ENCODE results near the gene SORCS3. TPM values are rescaled to one million over a fixed set of nuclear protein-coding genes. Genes with fewer than 3 reads are reported as not detected.

Gene SORCS3
- polyA plus RNA-seq, 1 donor from 2014 or later = 9.8 TPM

DNA sequence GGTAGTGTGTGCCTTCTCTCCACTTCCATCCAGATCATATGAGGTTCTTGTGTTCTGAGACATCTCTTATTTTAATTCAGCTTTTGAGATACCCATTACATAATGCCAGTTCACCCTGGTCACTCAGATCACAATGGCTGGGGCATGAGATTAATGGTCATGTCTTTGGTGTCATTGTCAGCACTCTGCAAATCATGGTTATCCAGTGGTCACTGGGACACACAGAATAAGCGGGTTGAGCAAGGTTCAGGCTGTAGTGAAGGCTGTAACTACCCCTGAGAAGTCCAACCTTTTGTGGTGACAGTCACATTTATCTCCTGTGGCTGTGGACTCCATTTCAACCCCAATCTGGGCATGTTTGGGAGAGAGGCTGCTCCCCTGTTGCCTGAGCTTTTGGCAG lies 35.8 kb downstream of the SORCS3 start:
- Histone ChIP-seq H3K27me3 (ENCODE audit: insufficient read depth, low read depth, low read length) (peaks cover 6% of the 10 kb centered on the region), H3K4me2 (ENCODE audit: low read length) (no peak overlapping the region), H3K27ac (ENCODE audit: low read length) (no peak overlapping the region), H3K4me3 (ENCODE audit: low read length) (no peak overlapping the region), H3K9me2 (ENCODE audit: insufficient read depth, low read length) (no peaks in the 10 kb centered on the region), H4K20me1 (ENCODE audit: insufficient read depth) (no peaks in the 10 kb centered on the region), H3K9me3 (ENCODE audit: low read length) (no peaks in the 10 kb centered on the region), H2AFZ (ENCODE audit: low read depth, low read length) (no peak overlapping the region), H3K79me2 (replicated peaks; ENCODE audit: insufficient read depth, low read length) (no peaks in the 10 kb centered on the region), H3K36me3 (ENCODE audit: insufficient read depth, low read length) (no peaks in the 10 kb centered on the region), H3F3A (ENCODE audit: insufficient read depth, low read length, poor library complexity, severe bottlenecking) (no peaks in the 10 kb centered on the region), H3K9ac (ENCODE audit: low read length) (no peak overlapping the region)
- no peak for TF ChIP-seq POLR2AphosphoS5 (IDR thresholded peaks at IDR 0.05)
- TF ChIP-seq, protein P1, sequence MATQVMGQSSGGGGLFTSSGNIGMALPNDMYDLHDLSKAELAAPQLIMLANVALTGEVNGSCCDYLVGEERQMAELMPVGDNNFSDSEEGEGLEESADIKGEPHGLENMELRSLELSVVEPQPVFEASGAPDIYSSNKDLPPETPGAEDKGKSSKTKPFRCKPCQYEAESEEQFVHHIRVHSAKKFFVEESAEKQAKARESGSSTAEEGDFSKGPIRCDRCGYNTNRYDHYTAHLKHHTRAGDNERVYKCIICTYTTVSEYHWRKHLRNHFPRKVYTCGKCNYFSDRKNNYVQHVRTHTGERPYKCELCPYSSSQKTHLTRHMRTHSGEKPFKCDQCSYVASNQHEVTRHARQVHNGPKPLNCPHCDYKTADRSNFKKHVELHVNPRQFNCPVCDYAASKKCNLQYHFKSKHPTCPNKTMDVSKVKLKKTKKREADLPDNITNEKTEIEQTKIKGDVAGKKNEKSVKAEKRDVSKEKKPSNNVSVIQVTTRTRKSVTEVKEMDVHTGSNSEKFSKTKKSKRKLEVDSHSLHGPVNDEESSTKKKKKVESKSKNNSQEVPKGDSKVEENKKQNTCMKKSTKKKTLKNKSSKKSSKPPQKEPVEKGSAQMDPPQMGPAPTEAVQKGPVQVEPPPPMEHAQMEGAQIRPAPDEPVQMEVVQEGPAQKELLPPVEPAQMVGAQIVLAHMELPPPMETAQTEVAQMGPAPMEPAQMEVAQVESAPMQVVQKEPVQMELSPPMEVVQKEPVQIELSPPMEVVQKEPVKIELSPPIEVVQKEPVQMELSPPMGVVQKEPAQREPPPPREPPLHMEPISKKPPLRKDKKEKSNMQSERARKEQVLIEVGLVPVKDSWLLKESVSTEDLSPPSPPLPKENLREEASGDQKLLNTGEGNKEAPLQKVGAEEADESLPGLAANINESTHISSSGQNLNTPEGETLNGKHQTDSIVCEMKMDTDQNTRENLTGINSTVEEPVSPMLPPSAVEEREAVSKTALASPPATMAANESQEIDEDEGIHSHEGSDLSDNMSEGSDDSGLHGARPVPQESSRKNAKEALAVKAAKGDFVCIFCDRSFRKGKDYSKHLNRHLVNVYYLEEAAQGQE (IDR thresholded peaks at IDR 0.05; ENCODE audit: borderline replicate concordance) = no peak
- no peak for TF ChIP-seq SMC3 (conservative IDR thresholded peaks at IDR 0.05; ENCODE audit: poor library complexity)
- no peak for TF ChIP-seq TAF1 (IDR thresholded peaks at IDR 0.05; ENCODE audit: low read depth)
- no peak for TF ChIP-seq RAD21 (conservative IDR thresholded peaks at IDR 0.05)
- TF ChIP-seq EZH2 (IDR thresholded peaks at IDR 0.05; ENCODE audit: borderline replicate concordance, insufficient read depth, low read length, poor library complexity, severe bottlenecking) = no peak
- TF ChIP-seq, protein P2, sequence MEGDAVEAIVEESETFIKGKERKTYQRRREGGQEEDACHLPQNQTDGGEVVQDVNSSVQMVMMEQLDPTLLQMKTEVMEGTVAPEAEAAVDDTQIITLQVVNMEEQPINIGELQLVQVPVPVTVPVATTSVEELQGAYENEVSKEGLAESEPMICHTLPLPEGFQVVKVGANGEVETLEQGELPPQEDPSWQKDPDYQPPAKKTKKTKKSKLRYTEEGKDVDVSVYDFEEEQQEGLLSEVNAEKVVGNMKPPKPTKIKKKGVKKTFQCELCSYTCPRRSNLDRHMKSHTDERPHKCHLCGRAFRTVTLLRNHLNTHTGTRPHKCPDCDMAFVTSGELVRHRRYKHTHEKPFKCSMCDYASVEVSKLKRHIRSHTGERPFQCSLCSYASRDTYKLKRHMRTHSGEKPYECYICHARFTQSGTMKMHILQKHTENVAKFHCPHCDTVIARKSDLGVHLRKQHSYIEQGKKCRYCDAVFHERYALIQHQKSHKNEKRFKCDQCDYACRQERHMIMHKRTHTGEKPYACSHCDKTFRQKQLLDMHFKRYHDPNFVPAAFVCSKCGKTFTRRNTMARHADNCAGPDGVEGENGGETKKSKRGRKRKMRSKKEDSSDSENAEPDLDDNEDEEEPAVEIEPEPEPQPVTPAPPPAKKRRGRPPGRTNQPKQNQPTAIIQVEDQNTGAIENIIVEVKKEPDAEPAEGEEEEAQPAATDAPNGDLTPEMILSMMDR (IDR thresholded peaks at IDR 0.05; ENCODE audit: poor library complexity, severe bottlenecking) = no peak
- no peak for TF ChIP-seq EP300 (conservative IDR thresholded peaks at IDR 0.05; ENCODE audit: poor library complexity, severe bottlenecking)
- TF ChIP-seq MXI1 (conservative IDR thresholded peaks at IDR 0.05; ENCODE audit: poor library complexity, severe bottlenecking) = no peak

DNA sequence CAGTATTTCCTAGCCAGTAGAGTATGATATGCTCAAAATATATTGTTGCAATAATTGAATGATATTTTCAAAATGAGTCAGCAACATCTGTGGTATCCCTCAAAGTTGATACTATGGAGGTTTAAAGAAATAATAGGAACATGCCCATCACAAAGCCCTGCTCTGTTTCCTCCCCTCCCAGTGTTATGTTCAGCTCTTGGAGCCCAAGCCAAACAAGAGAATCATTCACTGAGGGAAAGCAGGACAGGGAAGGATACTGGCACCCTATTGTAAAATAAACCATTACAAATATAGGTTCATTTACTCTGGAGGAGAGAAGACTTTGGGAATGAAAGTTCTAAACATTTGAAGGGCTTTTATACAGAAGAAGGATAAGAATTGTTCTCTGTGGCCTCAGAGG lies 37.6 kb downstream of the SORCS3 start:
- Histone ChIP-seq H3K9me3 (ENCODE audit: low read length) (no peaks in the 10 kb centered on the region), H3K4me3 (ENCODE audit: low read length) (no peak overlapping the region), H2AFZ (ENCODE audit: low read depth, low read length) (no peak overlapping the region), H3K27me3 (ENCODE audit: insufficient read depth, low read depth, low read length) (peaks cover 6% of the 10 kb centered on the region), H3K4me2 (ENCODE audit: low read length) (no peak overlapping the region), H3K9me2 (ENCODE audit: insufficient read depth, low read length) (no peaks in the 10 kb centered on the region), H4K20me1 (ENCODE audit: insufficient read depth) (no peaks in the 10 kb centered on the region), H3F3A (ENCODE audit: insufficient read depth, low read length, poor library complexity, severe bottlenecking) (no peaks in the 10 kb centered on the region), H3K27ac (ENCODE audit: low read length) (no peak overlapping the region), H3K36me3 (ENCODE audit: insufficient read depth, low read length) (no peaks in the 10 kb centered on the region), H3K79me2 (replicated peaks; ENCODE audit: insufficient read depth, low read length) (no peaks in the 10 kb centered on the region), H3K9ac (ENCODE audit: low read length) (no peak overlapping the region)
- no peak for TF ChIP-seq EZH2 (IDR thresholded peaks at IDR 0.05; ENCODE audit: borderline replicate concordance, insufficient read depth, low read length, poor library complexity, severe bottlenecking)
- no peak for TF ChIP-seq EP300 (conservative IDR thresholded peaks at IDR 0.05; ENCODE audit: poor library complexity, severe bottlenecking)
- no peak for TF ChIP-seq TAF1 (IDR thresholded peaks at IDR 0.05; ENCODE audit: low read depth)
- TF ChIP-seq, protein P2 (IDR thresholded peaks at IDR 0.05; ENCODE audit: poor library complexity, severe bottlenecking) = no peak
- TF ChIP-seq MXI1 (conservative IDR thresholded peaks at IDR 0.05; ENCODE audit: poor library complexity, severe bottlenecking) = no peak
- no peak for TF ChIP-seq POLR2AphosphoS5 (IDR thresholded peaks at IDR 0.05)
- TF ChIP-seq SMC3 (conservative IDR thresholded peaks at IDR 0.05; ENCODE audit: poor library complexity) = no peak
- no peak for TF ChIP-seq RAD21 (conservative IDR thresholded peaks at IDR 0.05)
- TF ChIP-seq, protein P1 (IDR thresholded peaks at IDR 0.05; ENCODE audit: borderline replicate concordance) = no peak
